NCI-H1436 treated with DMSO at 0.1 percent for 48 hours (cell line): ENCODE results near the gene TBC1D1.

Source experiments
- DNase-seq: peaks from one replicate; lab custom pipeline; 2025; lab: John Stamatoyannopoulos, UW

TBC1D1 gene

GRCh38 chr4:38056011-38056685 lies 165.3 kb downstream of the TBC1D1 start:
- DNase-seq = no peak

DNA sequence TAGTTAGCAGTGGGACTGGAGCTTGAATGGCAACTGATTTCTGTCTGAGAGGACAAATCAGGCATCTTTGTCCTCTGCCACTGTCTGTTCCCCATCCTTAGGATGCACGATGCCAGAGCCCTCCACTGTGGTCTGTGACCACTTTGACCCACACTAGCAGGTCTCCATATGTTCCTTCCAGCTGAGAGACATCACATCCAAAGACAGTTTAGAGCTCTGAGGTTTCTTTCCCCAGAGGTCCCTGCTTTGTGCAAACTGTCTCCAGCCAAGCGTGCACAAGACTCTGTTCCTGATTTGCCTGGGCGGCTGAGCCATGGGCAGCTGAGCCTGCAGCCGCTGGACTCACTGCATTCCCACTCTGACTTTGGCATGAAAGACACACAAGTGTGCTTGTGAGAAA lies 167.3 kb downstream of the TBC1D1 start:
- no peak for DNase-seq

DNA sequence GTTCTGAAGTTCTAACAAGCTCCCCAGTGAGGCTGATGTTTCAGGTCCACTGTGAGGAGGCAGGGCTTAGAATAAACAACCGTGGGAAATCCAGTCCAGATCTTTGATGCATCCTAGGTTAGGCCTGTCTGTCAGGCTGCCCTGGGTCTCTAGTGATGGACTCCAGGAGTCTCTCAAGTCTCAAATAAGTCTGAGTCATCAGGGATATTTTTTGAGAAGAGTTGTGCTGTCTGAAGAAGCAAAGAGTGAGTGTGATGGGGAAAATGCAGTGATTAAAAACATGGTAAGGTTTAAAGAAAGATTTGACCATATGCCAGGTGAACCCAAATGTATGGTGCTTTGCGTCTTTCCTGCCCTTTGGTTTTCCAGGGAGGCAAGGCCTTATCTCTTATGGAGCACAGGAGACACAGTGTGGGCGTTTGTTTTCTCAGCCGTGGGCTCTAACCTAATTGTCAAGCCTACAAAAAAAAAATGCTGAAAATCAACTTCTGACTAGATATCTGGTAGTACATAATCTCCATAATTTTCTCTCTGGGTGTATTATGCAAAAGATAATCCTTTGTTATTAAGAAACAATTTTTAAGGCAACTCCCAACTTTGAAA lies 170.0 kb downstream of the TBC1D1 start:
- DNase-seq = no peak

- DNase-seq = peak; percentile 0
These were observed 171.3 kb downstream of the TBC1D1 start for GRCh38 chr4:38062088-38062775.

DNA sequence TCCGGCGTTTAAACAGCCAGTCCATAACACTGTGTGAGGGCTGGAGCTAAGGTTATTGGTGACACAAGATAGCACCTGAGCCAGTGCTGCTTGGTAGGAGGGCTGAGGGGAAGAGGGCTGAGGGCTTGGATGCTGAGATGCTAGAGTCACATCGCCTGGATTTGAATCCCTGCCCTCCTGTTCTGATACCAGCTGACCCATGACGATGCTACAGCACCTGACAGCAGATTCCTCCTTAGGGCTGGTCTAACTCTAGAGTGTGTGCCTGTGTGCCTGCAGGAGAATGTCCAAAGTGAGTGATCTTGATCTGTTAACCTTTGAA lies 171.9 kb downstream of the TBC1D1 start:
- no peak for DNase-seq

DNA sequence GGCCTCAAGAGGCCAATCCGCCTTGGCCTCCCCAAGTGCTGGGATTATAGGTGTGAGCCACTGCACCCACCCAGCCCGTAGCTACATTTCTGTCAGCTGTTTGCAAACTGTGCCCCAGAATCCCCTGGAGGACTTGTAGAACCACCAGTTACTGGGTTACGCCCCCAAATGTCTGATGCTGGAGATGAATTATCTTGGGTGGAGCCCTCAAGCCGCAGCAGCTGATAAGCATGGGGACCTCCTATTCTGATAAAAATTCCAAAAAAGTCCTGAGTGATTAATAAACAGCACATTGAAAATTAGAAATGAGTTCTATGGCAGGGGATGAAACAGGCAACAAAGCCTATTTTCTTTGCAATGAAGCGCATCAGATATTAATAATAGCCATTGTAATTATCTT lies 174.3 kb downstream of the TBC1D1 start:
- DNase-seq = no peak

DNA sequence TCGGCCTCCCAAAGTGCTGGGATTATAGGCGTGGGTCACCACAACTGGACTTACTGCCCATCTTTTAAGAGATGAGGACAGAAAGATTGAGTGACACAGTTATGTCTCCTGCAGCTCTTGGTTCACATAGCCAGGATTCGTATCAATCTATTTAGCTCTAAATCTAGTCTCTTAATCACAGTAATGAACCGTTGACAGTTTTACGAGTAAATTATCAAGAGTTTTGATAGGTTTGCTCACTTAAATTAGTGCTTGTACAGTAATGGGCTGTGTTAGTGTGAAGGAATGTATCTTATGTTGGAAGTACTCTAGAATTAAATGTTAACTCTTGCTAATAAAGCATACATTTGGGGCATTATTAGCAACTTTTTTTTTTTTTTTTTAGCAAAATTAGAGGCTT lies 175.0 kb downstream of the TBC1D1 start:
- no peak for DNase-seq

DNA sequence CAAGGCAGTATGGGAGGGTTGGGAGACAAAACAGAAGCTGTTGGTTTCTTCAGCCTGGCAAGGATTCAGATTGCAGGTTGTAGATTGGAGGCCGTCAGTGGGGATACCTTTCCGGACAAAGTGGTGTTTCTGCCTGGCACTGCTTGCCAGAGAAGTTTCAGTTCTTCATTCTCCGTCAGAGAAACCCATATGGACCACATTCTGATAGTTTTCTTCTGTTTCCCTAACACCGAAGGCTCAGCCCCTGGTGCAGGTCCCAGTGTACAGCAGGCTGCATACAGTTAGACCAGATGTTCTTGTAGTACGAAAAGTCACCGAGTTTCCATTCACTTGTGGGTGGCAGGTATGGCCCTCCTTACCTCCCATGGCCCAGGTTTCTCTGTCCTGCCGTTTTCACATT lies 176.6 kb downstream of the TBC1D1 start:
- DNase-seq = no peak

- DNase-seq = no peak
These were observed 177.2 kb downstream of the TBC1D1 start for GRCh38 chr4:38068107-38068506.

DNA sequence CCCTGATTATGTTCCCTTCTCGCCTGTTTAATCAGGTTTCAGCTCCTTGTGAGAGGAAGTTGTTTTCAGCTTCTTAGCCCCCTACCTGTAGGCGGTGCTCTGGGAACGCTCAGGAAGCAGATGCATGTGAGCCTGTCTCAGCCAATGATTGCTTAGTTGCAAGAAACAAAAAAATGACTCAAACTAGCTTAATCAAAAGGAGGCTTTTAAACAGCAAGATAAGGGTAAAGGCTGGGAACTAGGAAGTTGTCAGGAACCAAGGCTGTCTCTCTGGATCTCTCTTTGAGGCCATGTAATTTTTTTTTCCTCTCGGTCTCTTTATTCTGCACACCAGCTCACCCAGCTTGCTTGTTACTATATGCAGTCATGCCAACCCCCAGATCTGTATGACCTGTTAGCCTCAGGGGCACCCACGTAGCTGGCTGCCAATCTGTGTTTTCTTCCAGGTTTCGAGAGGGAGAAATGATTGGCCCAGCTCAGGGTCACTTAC lies 178.4 kb downstream of the TBC1D1 start:
- DNase-seq = no peak

DNA sequence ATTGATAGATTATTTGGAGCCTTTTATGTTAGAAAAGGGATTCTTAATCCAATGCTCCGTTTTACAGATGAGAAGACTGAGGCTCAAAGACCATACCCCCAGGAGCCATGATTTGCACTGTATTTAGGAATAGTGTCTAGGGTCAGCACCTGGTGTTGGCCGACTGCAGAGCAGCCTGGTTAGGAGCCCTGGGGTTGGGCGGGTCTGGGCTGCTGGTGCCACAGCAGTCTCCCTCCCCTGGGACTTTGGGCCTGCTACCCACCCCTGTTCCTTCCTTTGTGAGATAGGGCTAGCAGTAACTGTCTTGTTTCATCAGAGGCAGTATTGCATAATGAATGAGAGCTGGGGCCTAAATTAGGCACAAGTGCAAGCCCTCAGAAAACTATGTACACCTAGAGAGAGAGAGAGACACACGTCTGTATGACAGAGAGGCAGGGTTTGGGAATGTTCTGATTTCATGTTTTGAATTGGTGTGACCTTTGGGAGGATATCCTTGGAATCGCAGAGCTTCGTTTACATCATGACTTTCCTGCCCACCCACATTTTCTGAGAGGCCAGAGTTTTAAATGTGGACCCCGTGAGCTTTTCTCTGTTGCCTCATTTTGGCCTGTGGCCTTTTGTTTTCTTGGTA lies 181.0 kb downstream of the TBC1D1 start:
- peak; percentile 1 for DNase-seq

- DNase-seq = no peak
These were observed 181.7 kb downstream of the TBC1D1 start for GRCh38 chr4:38072578-38072977.

- DNase-seq = no peak
These were observed 182.8 kb downstream of the TBC1D1 start for GRCh38 chr4:38073596-38074234.

DNA sequence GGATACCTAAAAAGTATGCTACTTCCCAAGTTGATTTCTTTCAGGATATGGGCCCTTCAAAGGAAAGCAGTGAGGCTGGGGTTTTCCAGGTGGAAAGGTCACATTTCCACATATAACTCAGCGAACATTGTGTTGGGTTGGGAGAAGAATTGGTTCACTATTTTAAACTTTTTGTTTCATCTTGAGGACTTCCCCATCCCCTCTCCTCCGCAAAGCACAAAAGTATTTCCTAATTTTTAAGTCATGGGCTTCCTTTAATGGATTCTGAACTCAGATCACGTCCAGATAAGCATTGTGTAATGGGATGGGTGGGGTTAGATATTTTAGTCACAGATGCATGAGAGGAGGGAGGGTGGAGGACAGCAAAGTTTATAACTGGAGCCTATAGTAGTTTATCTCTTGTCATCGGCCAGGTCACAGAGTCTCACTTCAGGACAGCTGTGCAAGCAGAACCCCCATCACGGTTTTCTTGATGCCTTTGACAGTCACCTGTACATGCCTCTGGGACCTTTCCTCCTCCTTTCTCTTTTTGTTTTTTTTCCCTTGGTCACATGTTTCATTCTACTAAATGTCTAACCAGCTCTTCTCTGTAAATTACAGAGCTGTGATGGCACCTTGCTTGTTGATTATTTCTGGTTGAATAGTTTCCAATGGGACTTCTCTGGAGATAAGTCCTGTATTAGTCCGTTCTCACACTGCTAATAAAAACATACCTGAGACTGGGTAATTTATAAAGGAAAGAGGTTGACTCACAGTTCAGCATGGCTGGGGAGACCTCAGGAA lies 184.7 kb downstream of the TBC1D1 start:
- DNase-seq = no peak

- DNase-seq = no peak
These were observed 185.3 kb downstream of the TBC1D1 start for GRCh38 chr4:38076153-38076669.

DNA sequence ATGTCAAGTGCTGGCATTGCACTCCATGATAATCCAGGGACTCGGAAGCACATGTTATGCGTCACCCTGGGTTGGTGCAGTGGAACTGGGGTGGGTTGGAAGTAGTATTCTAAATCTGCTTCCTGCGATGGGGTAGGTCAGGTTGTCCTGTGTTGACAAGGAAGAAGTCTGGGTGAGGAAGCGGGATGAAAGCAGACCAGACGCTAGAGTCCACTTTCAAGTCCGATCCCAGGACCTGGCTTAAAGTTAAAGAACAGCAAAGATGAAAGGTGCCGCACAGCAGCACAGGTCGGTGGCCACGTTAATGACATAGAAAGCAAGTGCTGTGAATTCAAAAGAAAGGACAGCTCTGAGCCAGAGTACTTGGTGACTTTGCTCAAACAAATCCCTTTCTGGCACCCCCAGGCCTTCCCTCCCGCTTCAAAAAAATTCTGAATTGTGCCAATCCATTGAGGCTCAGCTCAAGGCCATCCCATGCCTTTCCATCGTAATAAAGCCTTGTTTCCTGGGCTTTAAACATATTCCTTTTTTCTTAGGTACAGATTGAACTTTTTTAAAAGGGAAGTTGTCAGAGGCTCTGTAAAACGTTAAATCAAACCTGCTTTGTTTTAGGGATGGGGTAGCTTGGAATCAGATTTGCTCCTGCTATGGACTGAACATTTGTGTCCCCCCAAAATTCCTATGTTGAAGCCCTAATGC lies 187.1 kb downstream of the TBC1D1 start:
- no peak for DNase-seq

DNA sequence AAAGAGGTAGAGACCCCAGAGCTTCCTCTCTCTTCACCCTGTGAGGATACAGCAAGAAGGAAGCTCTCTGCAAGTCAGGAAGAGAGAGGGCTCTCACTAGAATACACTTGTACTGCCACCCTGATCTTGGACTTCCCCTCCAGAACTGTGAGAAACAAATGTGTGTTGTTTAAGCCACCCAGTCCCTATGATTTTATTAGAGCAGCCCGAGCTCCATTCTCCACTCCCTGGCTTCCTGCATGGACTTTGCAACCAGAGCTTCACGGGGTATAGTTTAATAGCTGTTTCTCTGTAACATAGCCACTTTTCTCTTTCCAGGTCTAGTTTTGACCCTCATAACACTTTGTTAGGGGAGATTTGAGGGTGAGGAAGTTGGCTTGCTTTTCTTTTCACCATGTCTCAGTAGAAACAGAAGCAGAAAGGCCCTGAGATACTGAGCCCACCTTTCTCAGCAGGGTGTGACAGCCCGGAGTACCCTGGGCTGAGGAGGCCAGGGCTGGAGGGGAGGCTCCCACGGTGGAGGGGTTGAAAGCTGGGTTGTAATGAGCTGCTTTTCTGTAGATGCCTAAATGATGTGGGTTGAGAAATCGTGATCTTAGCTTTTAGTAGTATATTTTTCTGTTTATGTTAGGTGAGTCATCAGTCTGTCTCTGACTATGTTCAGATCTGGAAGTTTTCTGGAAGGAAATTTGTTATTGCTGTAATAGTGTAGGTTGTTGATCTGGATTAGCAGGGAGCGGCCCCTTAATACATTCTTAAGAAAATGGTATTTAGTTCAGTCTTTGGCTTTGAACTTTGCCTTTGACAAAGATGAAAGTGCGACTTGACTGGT lies 187.9 kb downstream of the TBC1D1 start:
- no peak for DNase-seq

- DNase-seq = no peak
These were observed 189.4 kb downstream of the TBC1D1 start for GRCh38 chr4:38080061-38080974.

- no peak for DNase-seq
These were observed 191.1 kb downstream of the TBC1D1 start for GRCh38 chr4:38082021-38082420.
